ENCODE results near the gene ZSCAN5B. TPM values are rescaled to one million over a fixed set of nuclear protein-coding genes. Genes with fewer than 3 reads are reported as not detected.
A peak's percentile ranks its signal among the peaks of the same experiment; 100 is the strongest.

The ZSCAN5B gene
- total RNA-seq, 1 experiment from 2014 or later, result not detected

DNA sequence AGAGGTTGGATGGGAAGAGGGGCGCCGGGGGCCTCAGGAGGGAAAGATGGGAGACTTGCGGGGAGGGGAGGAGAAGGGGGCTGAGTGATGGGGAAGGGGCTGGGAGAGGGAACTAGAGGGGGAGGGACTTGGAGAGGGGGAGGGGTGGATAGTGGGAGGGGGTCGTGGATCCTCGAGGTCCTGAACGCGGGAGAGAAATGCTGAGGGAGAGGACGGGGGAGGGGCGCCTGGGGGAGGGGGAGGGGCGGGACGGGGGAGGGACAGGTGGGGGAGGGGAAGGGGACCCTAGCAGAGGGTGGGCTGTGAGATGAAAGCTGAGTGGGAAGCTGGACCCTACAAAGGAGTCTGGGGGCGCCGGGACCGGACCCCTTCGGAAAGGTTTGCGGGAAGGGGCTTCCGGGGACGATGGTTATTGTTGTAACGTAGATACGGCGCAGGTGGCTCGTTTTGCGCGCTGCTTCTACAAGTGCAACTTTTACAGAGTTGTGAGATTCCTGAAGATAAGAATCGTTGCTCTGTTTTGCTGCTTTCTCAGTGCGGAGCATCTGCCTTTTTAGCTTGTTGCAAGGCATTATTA lies 56.1 kb downstream of the ZSCAN5B start:
- H3K9ac ChIP-seq (ENCODE audit: low read length), result peak overlapping the region; percentile 67
- no peaks in the 10 kb centered on the region for H3K9me2 ChIP-seq (replicated peaks; ENCODE audit: low read length)
- no peaks in the 10 kb centered on the region for H3K9me3 ChIP-seq (ENCODE audit: low read length)
- H3K27me3 ChIP-seq (ENCODE audit: low read length), result no peaks in the 10 kb centered on the region
- H3K4me2 ChIP-seq (ENCODE audit: low read length), result peak overlapping the region; percentile 91
- H3K27ac ChIP-seq (ENCODE audit: low read length), result peak overlapping the region; percentile 31
- no peaks in the 10 kb centered on the region for H3F3A ChIP-seq (ENCODE audit: low read length, unreplicated experiment)
- no peaks in the 10 kb centered on the region for H3K36me3 ChIP-seq (ENCODE audit: low read depth, low read length)
- H4K20me1 ChIP-seq (ENCODE audit: low read length), result no peaks in the 10 kb centered on the region
- intact Hi-C loops (cut with micrococcal nuclease), result loop anchor here (1.0 to 5.0 kb wide), 2 partner anchors 174 to 336 kb away; partner anchors contain the start of gene ZNF667
- TF ChIP-seq EZH2 (IDR thresholded peaks at IDR 0.05; ENCODE audit: low read length, unreplicated experiment), result no peak
- TF ChIP-seq, protein P1, sequence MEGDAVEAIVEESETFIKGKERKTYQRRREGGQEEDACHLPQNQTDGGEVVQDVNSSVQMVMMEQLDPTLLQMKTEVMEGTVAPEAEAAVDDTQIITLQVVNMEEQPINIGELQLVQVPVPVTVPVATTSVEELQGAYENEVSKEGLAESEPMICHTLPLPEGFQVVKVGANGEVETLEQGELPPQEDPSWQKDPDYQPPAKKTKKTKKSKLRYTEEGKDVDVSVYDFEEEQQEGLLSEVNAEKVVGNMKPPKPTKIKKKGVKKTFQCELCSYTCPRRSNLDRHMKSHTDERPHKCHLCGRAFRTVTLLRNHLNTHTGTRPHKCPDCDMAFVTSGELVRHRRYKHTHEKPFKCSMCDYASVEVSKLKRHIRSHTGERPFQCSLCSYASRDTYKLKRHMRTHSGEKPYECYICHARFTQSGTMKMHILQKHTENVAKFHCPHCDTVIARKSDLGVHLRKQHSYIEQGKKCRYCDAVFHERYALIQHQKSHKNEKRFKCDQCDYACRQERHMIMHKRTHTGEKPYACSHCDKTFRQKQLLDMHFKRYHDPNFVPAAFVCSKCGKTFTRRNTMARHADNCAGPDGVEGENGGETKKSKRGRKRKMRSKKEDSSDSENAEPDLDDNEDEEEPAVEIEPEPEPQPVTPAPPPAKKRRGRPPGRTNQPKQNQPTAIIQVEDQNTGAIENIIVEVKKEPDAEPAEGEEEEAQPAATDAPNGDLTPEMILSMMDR (conservative IDR thresholded peaks at IDR 0.05; ENCODE audit: low read depth, low read length), result no peak
- CTCF ChIA-PET, result interaction anchor here (0.6 to 1.0 kb wide), 2 partner anchors 30 to 192 kb away, joined by 3 to 8 read pairs; no protein-coding TSS in a partner anchor
- peaks cover 21% of the 10 kb centered on the region for H3K4me1 ChIP-seq (ENCODE audit: insufficient read depth, low read length)
- POLR2A ChIA-PET (ENCODE audit: unreplicated experiment), result no interaction called here
- peaks cover 44% of the 10 kb centered on the region for H3K79me2 ChIP-seq (ENCODE audit: low read length)
- ATAC-seq (no peak), DNase-seq (no peak)
- H3K4me3 ChIP-seq (ENCODE audit: low read length), result peak overlapping the region; percentile 80
- no TSS peak for BruUV-seq (replicated peaks)
- peak overlapping the region; percentile 91 for H2AFZ ChIP-seq (ENCODE audit: low read length)

DNA sequence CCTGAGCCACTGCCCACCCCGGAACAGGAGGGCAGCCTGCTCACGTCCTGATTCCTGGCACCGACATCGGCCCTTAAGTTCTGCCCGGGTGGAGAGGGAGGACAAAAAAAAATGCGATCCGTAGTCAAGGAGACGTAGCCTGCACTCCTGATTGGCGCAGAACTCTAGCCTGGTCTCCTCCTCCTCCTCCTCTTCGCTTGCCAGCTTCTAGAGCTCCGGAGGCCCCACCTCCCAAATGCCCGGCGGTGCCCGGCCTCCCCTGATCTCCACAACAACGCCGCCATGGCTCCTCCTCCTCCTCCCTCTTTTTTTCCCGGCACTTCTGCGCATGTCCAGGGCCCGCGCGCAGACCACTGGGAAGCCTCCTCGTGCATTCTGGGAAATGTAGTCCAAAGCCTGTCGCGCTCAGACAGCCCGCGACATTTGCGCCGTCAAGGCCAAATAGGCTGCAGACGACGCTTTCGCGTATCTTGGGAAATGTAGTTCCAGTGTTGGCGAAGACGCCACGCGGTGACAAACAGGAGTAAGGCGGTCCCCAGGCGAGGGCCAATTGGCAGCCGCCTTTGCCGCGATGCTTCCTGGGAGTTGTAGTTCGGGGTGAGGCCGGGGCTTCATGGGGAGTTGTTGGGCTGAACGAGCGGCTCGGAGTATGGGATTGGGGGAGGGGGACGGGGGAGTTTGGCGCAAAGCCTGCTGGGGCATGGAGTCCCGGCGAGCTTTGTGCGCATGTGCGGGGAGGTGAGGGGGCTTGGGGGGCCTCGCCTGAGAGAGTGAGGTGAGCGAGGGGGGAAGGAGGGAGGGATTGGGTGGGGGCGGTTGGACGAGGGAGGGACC lies 56.8 kb downstream of the ZSCAN5B start, which contains the start of gene ZNF444:
Gene ZNF444, plus strand, starts transcription at position 705 of the 834 bp plus-strand sequence. CDS start 5,625 bp downstream, outside the sequence.
- Histone ChIP-seq H3K36me3 (ENCODE audit: low read depth, low read length) (no peaks in the 10 kb centered on the region), H3K27ac (ENCODE audit: low read length) (peak within 1 kb of the TSS; percentile 41), H3K4me2 (ENCODE audit: low read length) (peak within 1 kb of the TSS; percentile 91), H3K27me3 (ENCODE audit: low read length) (no peaks in the 10 kb centered on the region), H3K9ac (ENCODE audit: low read length) (peak within 1 kb of the TSS; percentile 67), H3K4me1 (ENCODE audit: insufficient read depth, low read length) (peaks cover 21% of the 10 kb centered on the region), H3F3A (ENCODE audit: low read length, unreplicated experiment) (no peaks in the 10 kb centered on the region), H3K79me2 (ENCODE audit: low read length) (peaks cover 40% of the 10 kb centered on the region), H2AFZ (ENCODE audit: low read length) (peak within 1 kb of the TSS; percentile 91), H3K9me2 (replicated peaks; ENCODE audit: low read length) (no peaks in the 10 kb centered on the region), H4K20me1 (ENCODE audit: low read length) (no peaks in the 10 kb centered on the region), H3K4me3 (ENCODE audit: low read length) (peak within 1 kb of the TSS; percentile 80), H3K9me3 (ENCODE audit: low read length) (no peaks in the 10 kb centered on the region)
- intact Hi-C loops (cut with micrococcal nuclease), result loop anchor here (1.0 to 5.0 kb wide), 3 partner anchors 19 to 337 kb away; partner anchors contain the start of genes ZNF667 and ZNF787
- ChIA-PET CTCF (interaction anchor here (0.6 to 1.0 kb wide), 2 partner anchors 31 to 113 kb away, joined by 3 to 4 read pairs; no protein-coding TSS in a partner anchor), POLR2A (ENCODE audit: unreplicated experiment) (no interaction called here)
- peak; percentile 99 for DNase-seq
- no TSS peak for BruUV-seq (replicated peaks)
- peak; percentile 88 for ATAC-seq
- TF ChIP-seq, protein P1 (conservative IDR thresholded peaks at IDR 0.05; ENCODE audit: low read depth, low read length), result no peak
- no peak for TF ChIP-seq EZH2phosphoT487 (IDR thresholded peaks at IDR 0.05; ENCODE audit: borderline replicate concordance, low read length)
- no peak for TF ChIP-seq EZH2 (IDR thresholded peaks at IDR 0.05; ENCODE audit: low read length, unreplicated experiment)

Data from PC-3 (cell line).